HG03378 (cell line): ENCODE measurements around the gene GPS1.

Experiments
- ATAC-seq: cut with Tn5 transposase; IDR thresholded peaks from one replicate; pipeline ENCODE4 v1.9.1; 2021; ENCODE audit warnings: mild to moderate bottlenecking, moderate library complexity; ENCODE audit not compliant: unreplicated experiment

Gene GPS1

DNA sequence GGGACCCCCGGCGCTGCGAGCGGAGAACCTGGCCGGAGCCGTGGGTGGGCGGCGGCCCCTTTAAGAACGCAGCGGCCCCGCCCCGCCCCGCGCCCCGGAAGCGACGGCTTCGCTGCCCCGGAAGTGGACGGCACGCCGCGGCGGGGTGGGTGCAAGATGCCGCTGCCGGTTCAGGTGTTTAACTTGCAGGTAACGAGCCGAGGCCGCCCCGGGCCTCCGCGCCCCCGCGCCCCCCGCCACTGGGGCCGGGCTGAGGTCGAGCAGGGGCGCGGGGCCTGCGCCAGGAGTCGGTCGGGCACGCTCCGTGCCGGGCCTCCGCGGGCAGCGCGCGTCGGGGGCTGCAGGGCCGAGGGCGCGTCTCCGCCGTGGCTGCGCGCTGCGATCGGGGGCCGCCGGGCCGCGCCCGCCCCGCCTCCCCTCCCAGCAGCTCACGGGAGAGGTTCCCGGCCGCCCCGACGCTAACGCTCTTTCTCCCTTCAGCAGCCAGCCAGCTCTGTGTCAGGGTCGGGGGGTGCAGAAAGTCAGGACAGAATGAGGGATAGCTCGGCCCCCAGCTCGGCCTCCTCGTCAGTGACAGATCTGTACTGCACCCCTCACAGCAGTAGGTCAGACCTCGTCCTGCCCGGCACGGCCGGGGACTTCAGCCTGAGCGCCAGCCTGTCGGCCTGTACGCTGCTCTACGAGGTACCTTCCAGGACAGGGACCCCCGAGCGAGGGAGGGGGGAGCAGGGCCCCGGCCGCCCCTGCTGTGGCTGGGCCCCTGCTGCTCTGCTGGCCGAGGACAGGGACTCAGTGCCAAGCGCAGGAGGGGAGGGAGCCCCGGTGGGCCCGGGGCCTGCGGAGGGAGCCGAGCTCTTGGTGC, at the start of gene GPS1, which contains the start of gene RFNG:
Gene GPS1, plus strand, starts transcription at position 123 of the 862 bp plus-strand sequence. Its CDS starts 34 bp downstream, at position 157.
Gene RFNG, minus strand, starts transcription at position 36 of the 862 bp plus-strand sequence. CDS start 45 bp downstream, outside the sequence.
- no peak for ATAC-seq

DNA sequence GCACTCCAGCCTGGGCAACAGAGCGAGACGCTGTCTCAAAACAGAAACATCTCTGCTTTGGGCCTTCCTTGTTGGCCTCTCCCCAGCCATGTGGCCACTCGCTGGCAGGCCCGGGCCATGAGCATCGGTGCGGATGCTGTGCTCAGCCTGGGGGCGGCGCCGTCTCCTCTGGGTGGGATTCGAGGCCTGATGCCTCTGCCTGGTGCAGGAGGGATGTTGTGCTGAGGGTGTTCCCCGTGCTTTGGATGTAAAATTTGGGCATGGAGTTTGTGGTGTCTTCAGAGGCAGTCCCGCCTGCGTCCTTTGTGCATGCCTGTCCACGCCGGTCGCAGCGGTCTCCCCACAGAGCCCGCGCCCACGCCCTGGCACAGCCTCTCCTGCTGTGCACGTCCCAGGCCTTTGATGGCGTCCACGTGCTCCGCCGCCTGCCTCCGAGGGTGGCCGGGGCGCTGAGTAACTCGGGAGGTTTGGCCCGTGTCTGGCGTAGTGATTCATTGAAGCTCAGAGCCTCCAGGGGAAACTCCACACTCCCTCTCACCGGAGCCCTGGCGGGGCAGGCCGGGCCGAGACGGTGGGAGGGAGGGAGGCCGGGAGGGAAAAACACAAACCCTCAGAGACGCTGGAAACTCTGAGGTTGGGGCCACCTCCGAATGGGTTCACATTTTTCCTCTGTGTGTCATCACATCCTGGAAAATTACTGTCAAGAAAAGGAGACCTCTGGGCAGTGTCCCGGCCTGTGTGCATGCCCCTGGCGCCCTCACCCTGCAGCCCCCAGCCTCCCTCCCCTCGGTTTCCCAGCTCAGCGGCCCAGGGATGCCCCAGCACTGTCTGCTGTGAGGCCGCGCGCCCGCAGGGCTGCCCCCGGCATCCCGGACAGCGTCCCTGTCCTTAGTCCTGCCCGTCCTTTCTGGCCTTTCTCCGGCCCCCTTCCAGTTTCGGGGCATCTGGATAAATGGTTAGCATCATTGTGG, 48.0 kb upstream of the GPS1 start:
- no peak for ATAC-seq

DNA sequence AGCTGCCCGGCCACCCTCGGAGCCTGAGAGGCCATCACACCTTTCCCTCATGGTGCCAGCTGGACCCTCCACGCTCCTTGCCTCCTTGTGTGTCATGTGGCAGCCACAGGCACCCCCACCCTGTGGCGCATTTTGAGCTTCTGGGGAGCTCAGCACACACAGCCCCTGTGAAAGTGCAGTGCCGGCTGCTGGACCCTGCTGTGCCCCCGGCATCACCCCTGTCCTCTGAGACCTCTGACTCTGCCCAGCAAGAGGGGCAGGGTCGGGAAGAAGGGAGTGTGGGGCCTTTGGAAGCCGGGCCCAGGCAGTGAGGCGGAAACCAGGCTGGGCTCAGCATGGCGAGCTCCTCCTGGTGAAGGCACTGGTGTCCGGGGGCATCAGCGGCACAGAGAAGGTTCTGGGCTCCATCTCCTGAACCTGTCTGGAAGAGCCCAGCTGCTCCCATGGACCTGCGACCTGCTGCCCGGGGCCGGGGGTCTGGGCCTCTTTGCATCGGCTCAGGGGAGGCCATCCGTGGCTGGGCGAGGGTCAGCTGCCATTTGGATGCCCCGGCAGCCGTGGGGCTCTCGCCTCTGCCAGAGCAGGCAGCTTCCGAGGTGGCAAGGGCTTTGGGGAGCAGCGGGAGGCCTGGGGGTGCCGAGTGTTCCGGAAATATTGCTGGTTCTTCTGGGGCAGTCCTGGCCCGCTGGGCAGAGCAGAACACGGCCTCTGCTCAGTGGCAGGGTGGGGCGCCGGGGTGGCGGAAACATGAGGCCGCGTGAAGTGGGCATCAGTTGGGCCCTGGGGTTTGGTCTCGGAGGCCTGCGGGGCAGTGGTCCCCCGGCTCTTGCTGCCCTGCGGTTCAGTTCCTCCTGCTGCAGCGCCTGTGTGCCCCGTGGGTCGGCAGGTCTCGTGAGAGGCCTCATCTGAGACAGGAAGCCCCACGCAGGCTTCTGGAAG, 46.9 kb upstream of the GPS1 start:
- no peak for ATAC-seq

GRCh38 chr17:82005701-82006348, 45.9 kb upstream of the GPS1 start:
- ATAC-seq = no peak

GRCh38 chr17:82006468-82007227, 45.0 kb upstream of the GPS1 start:
- no peak for ATAC-seq

DNA sequence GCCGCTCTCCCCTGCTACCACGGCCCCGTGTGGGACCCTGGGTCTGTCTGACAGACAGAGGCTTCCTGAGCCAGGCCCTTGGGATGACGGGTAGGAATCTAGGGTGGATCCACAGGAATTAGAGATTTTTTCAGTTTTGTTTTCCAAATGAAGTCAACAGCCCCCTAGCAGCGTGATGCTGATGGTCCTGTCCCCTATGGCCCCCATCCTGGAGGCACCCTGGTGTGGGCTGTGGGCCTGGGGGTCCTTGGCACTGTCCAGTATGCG, 44.5 kb upstream of the GPS1 start:
- no peak for ATAC-seq

DNA sequence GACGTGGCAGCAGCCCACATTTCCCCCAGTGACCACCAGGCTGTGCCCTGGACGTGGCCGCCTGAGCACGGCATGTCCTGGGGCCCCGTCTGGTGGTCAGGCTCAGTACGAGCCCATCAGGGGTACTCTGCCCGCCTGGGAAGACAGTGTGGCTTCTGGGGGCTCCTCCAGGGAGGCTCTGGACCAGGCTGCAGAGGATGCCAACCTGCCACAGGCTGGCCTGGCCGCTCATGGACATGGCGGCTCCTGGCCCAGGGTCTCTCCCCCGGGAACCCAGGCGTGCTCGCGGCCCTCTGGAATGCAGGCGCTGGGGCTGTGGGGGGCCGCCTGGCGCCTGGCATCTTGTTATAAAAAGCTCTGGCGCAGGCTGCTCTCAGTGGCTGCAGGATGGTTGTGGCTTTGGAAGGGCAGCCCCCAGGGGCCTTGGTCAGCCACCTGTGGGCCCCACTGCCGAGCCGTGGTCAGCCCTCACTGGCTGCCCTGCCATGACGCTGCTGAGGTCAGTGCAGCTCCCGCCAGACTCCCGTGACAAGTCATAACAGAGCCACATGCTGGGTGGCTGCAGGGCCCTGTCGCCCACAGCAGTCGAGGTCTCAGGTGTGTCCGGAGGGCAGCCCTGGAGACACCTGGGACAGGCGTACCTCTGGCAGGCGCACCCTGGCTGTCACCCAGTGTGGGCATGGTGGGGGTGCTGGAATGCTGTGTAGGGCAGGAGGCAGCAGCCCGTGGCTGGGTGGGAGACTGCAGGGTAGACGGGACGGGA, 44.0 kb upstream of the GPS1 start:
- ATAC-seq = no peak

DNA sequence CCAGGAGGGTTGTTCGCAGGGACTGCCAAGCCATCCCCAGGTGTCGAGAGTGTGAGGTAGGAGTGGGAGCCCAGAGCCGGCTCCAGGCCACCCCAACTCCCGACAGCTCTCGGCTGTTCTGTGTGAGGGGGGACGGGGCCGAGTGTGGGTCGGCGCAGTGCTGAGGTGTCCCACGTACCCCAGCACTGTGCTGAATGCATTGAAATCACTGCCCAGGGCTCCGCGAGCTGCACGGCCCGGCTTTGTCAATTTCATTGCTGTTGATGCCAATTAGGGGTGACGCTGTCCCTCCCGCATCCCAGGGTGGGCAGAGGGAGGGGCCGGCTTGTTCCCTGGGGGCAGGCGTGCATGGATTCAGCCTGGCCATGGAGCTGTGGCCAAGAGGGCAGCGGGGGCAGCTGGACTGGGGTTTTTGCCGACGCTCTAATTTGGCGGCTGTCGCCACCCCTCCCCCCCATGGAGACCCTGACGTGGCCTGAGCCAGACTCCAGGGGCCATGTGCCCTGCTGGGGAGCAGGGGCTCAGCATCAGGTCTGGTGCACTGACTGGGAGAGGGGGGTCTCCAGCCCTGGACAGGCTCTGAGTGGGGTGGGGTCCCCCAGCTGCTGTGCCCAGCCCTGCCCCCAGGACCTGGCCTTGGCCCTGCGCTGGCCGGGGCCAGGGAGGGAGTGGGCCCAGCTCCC, 43.3 kb upstream of the GPS1 start:
- no peak for ATAC-seq

- no peak for ATAC-seq
Observed at GRCh38 chr17:82008941-82009405, 42.7 kb upstream of the GPS1 start.

GRCh38 chr17:82009413-82009812, 42.3 kb upstream of the GPS1 start:
- no peak for ATAC-seq

DNA sequence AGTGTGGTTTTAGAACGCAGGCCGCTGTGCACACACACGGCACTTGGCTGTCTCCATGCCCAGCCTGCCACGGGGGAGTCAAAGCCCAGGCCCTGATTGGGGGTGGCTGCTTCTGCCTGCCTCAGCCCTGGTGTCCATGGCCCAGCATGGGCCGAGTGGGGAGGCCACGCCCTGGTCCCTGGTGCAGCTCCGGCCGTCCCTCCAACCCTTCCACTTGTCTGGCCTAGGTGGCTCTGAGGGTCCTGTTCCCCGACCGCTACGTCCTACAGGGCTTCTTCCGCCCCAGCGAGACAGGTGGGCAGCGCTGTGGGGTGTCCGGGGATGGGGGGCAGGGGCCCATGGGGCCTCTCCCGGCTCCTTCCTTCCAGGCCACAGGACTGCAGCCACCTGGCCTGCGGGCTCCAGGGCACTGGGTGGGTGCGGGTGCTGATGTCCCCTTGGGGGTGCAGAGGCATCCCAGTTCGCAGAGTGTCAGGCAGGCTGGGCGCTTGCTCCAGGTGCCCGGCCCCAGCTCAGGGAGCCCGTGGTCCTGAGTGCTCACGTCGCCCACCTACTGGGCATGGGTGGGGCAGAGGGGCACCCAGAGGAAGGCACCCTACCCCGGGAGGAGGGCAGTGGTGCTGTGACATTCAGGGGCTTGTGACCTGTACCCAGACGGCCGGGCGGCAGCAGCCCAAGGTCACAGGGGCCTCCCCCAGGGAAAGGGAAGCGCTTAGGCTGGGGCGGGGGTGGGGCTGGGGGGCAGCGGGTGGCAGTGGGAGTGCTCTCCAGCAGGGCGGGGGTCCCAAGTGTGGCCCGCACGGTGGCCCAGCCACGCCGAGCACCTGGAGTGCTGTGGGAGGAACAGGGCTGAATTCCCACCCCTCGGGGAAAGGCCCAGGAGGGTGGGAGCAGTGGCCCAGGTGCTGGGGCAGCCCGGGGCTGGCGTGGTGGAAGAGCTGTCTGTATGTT, 40.8 kb upstream of the GPS1 start:
- ATAC-seq = no peak

GRCh38 chr17:82011617-82012187, 40.0 kb upstream of the GPS1 start:
- ATAC-seq = no peak

- ATAC-seq = no peak
Observed at GRCh38 chr17:82012261-82012639, 39.4 kb upstream of the GPS1 start.

- ATAC-seq = no peak
Observed at GRCh38 chr17:82012640-82013295, 38.9 kb upstream of the GPS1 start.

GRCh38 chr17:82013341-82013740, 38.4 kb upstream of the GPS1 start:
- ATAC-seq = no peak

GRCh38 chr17:82013772-82014321, 37.9 kb upstream of the GPS1 start:
- ATAC-seq = no peak
